NCI-H1694 (cell line): Measurements from ENCODE around the gene NFIL3.

Source experiments
- DNase-seq: peaks from one replicate; lab custom pipeline; 2025; lab: John Stamatoyannopoulos, UW

The NFIL3 gene

DNA sequence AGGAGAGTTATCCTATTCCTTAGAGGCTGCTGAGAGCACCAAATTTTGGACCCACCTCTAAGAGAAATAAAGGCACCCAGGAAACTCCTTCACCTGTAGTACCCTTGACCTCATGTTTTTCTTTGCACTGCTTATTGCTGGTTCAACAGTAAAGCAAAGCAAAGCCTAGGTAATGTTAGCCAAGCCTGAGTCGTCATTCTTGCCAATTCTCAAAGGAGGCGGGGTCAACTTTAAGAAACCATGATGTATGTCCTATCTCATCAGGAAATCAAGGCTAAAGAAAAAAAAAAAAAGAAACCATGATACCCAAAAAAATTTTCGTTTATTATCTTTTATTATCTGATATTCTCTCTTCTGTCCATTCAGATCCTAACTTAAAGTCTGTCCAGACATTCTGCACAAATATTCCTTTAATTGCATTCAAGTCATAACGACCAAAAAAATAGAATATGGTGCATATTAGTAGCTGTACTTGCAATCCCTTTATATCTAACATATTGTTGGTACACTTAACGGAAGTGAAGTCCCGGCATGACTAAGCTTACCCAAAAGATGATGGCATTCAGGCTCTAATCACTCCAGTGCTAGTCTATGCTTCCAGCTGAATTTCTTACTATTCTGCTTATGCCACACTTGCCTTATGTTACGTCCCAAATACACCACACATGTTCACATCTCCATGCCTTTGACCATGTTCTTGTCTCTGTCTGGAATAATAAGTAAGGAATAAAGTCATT is 63.7 kb downstream of the NFIL3 start:
- no peak for DNase-seq

DNA sequence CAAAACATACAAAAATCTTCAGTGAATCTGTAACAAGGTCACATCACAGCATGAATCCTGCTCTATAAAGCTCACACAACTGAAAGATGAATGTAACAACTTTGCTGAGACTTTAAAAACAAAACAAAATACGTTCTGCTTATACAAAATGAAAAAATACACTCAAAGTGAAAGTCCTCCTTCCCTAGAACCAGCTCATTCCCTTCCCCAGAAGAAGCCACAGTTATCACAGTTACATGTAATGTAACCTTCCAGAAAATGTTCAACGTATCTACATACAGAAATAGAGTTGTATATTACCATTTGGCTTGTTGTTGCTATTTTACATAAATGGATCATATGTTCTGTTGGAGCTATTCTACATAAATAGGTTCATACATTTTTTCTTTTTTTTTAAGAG is 64.5 kb downstream of the NFIL3 start:
- no peak for DNase-seq
